Endodermal cell (in vitro differentiated cells): ENCODE results near the gene COL6A5. TPM values are rescaled to one million over a fixed set of nuclear protein-coding genes. Genes with fewer than 3 reads are reported as not detected.

Source experiments
- DNase-seq: peaks from one replicate; pipeline ENCODE4 v3.0.0-alpha.2; 2017
- H3K27ac ChIP-seq: 2 replicates; pipeline ENCODE4 v1.5.1; 2013; ENCODE audit warnings: mild to moderate bottlenecking, low read depth, low read length, moderate library complexity
- H3K27me3 ChIP-seq: 2 replicates; pipeline ENCODE4 v1.6.1; 2013; ENCODE audit warnings: mild to moderate bottlenecking, low read length, moderate library complexity; ENCODE audit not compliant: insufficient read depth, control insufficient read depth, poor library complexity, severe bottlenecking
- H3K36me3 ChIP-seq: 2 replicates; pipeline ENCODE4 v1.7.0; 2013; ENCODE audit warnings: mild to moderate bottlenecking, low read length, moderate library complexity; ENCODE audit not compliant: control insufficient read depth, insufficient read depth
- H3K4me1 ChIP-seq: one replicate; pipeline ENCODE4 v1.7.0; 2013; ENCODE audit warnings: low read length; ENCODE audit not compliant: control insufficient read depth, insufficient read depth
- H3K4me3 ChIP-seq: 2 replicates; pipeline ENCODE4 v1.5.1; 2013; ENCODE audit warnings: mild to moderate bottlenecking, low read length, moderate library complexity
- H3K9ac ChIP-seq: 2 replicates; pipeline ENCODE4 v1.6.1; 2013; ENCODE audit warnings: mild to moderate bottlenecking, low read length, moderate library complexity; ENCODE audit not compliant: poor library complexity, severe bottlenecking; ENCODE audit errors: extremely low read depth
- H3K9me3 ChIP-seq: 2 replicates; pipeline ENCODE4 v1.6.1; 2013; ENCODE audit warnings: mild to moderate bottlenecking, low read length, moderate library complexity; ENCODE audit not compliant: control insufficient read depth
- H3K27ac Mint-ChIP-seq: 2 replicates; pipeline ENCODE4 v1.8.0; 2020; ENCODE audit warnings: mixed read lengths
- H3K27me3 Mint-ChIP-seq: 2 replicates; pipeline ENCODE4 v1.8.0; 2021; ENCODE audit warnings: mild to moderate bottlenecking, mixed read lengths; ENCODE audit not compliant: insufficient read depth
- H3K36me3 Mint-ChIP-seq: 2 replicates; pipeline ENCODE4 v1.8.0; 2020; ENCODE audit warnings: low read depth, mixed read lengths
- H3K4me1 Mint-ChIP-seq: 2 replicates; pipeline ENCODE4 v1.8.0; 2020; ENCODE audit warnings: mixed read lengths
- H3K4me3 Mint-ChIP-seq: 2 replicates; pipeline ENCODE4 v1.8.0; 2020; ENCODE audit warnings: mild to moderate bottlenecking, moderate library complexity, mixed read lengths
- H3K9me3 Mint-ChIP-seq: 2 replicates; pipeline ENCODE4 v1.8.0; 2020; ENCODE audit warnings: mild to moderate bottlenecking, mixed read lengths
- CTCF ChIP-seq: fragments of 200-600 bp; sonication (generic); conservative IDR thresholded peaks from 2 replicates; pipeline ENCODE4 v1.5.0; 2021; ENCODE audit warnings: antibody characterized with exemption, mild to moderate bottlenecking
- WGBS, 2 experiments: methylation state at CpG; one replicate each; pipeline versions ENCODE4 v1.1.5 to v1.1.7; 2013; ENCODE audit warnings: missing lambda C conversion rate in 2 of 2, mixed read lengths in 1 of 2; ENCODE audit not compliant: insufficient coverage in 1 of 2, insufficient read length in 1 of 2; 5-methylcytosine and 5-hydroxymethylcytosine counted together
- total RNA-seq, 2 donors: library from RNA; stranded (reverse); fragmentation: NEBNext Ultra II Directional in 1 of 2; extraction: Animal tissue kit (Norgen Biotek cat#: 25700) in 1 of 2; gene quantifications; 2 replicates in 1 of 2; 3 replicates in 1 of 2; pipeline ENCODE4 v1.2.1, GENCODE V29; 2021

The COL6A5 gene
- total RNA-seq, 2 donors from 2014 or later = 0.02 to 0.07 TPM

DNA sequence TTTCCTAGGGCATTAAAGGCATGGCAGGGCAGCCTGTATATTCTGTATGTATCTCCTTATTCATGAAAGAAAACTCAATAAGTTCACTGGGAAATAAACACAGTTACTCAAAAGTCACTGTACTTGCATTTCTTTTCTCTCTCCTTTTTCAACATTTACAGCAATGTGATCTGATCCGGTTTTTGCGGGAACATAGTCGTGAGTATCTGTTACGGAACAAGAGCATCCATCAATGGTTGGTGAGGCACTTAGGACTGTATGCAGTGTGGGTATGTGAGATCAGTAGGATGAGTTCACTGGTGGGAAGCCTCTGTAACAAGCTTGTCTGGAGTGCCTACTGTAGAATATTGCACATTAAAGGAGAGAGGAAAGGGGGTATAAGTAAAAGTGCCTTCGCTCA, 80.7 kb downstream of the COL6A5 start:
- Mint-ChIP-seq H3K4me1 (peaks cover 10% of the 10 kb centered on the region), H3K27me3 (no peaks in the 10 kb centered on the region), H3K36me3 (no peaks in the 10 kb centered on the region), H3K27ac (no peak overlapping the region), H3K4me3 (no peak overlapping the region), H3K9me3 (no peaks in the 10 kb centered on the region)
- no peak for TF ChIP-seq CTCF
- Histone ChIP-seq H3K9me3 (no peaks in the 10 kb centered on the region), H3K4me3 (no peak overlapping the region), H3K9ac (no peak overlapping the region), H3K27me3 (no peaks in the 10 kb centered on the region), H3K36me3 (no peaks in the 10 kb centered on the region), H3K4me1 (peaks cover 2% of the 10 kb centered on the region), H3K27ac (no peak overlapping the region)
- no peak for DNase-seq
- 86 to 90% methylated on average over 1 to 5 of the region's 5 CpGs for WGBS, 2 experiments

GRCh38 chr3:130428871-130429712, 83.6 kb downstream of the COL6A5 start:
- no peak for TF ChIP-seq CTCF

GRCh38 chr3:130429713-130430023, 84.2 kb downstream of the COL6A5 start:
- Mint-ChIP-seq H3K27me3 (peaks cover 2% of the 10 kb centered on the region), H3K36me3 (no peaks in the 10 kb centered on the region), H3K4me1 (peaks cover 10% of the 10 kb centered on the region), H3K4me3 (no peak overlapping the region), H3K9me3 (peaks cover 1% of the 10 kb centered on the region), H3K27ac (no peak overlapping the region)
- Histone ChIP-seq H3K36me3 (no peaks in the 10 kb centered on the region), H3K9ac (no peak overlapping the region), H3K27ac (no peak overlapping the region), H3K4me1 (no peaks in the 10 kb centered on the region), H3K9me3 (no peaks in the 10 kb centered on the region), H3K4me3 (no peak overlapping the region), H3K27me3 (no peaks in the 10 kb centered on the region)
- no peak for TF ChIP-seq CTCF
- 76% methylated on average over 2 of the region's 2 CpGs; no CpG with 5 or more reads in 1 of the 2 experiments for WGBS, 2 experiments
- DNase-seq = peak; percentile 69

More at GRCh38 chr3:130428871-130429712, 83.6 kb downstream of the COL6A5 start:
- Histone ChIP-seq H3K4me3 (no peak overlapping the region), H3K4me1 (peaks cover 2% of the 10 kb centered on the region), H3K9ac (no peak overlapping the region), H3K27ac (no peak overlapping the region), H3K36me3 (no peaks in the 10 kb centered on the region), H3K27me3 (no peaks in the 10 kb centered on the region), H3K9me3 (no peaks in the 10 kb centered on the region)
- Mint-ChIP-seq H3K36me3 (no peaks in the 10 kb centered on the region), H3K27me3 (peaks cover 2% of the 10 kb centered on the region), H3K9me3 (no peaks in the 10 kb centered on the region), H3K27ac (no peak overlapping the region), H3K4me3 (no peak overlapping the region), H3K4me1 (peaks cover 10% of the 10 kb centered on the region)
- no peak for DNase-seq
- WGBS, 2 experiments = 78 to 79% methylated on average over 4 to 5 of the region's 5 CpGs
